WTC11 (cell line): ENCODE measurements around the gene CA10. TPM values are rescaled to one million over a fixed set of nuclear protein-coding genes. Genes with fewer than 3 reads are reported as not detected.

ENCODE experiments used
- ATAC-seq: fragments of 200-7000 bp; cut with Tn5 transposase; 2 replicates; pipeline ENCODE4 v1.10.0; 2021; ENCODE audit warnings: mild to moderate bottlenecking, moderate library complexity
- CTCF ChIA-PET: fragments of 300-600 bp; sonication (Branson Sonifier 250); formaldehyde crosslinking; loops from one replicate; lab custom pipeline; 2021; ENCODE audit warnings: antibody characterized with exemption; lab: Charles Lee
- POLR2A ChIA-PET: fragments of 350-600 bp; sonication (Branson Sonifier 250); formaldehyde crosslinking; loops from one replicate; lab custom pipeline; 2021; ENCODE audit warnings: antibody characterized with exemption; lab: Charles Lee
- DNase-seq: peaks from one replicate; pipeline ENCODE4 v3.0.0; 2021; ENCODE audit warnings: low spot score
- H3K27ac Mint-ChIP-seq: 2 replicates; pipeline ENCODE4 v1.8.0; 2021; ENCODE audit warnings: mixed read lengths
- H3K27me3 Mint-ChIP-seq: 2 replicates; pipeline ENCODE4 v1.8.0; 2021; ENCODE audit warnings: low read depth, mild to moderate bottlenecking, moderate library complexity, mixed read lengths
- H3K36me3 Mint-ChIP-seq: 2 replicates; pipeline ENCODE4 v1.8.0; 2021; ENCODE audit warnings: mixed read lengths
- H3K4me1 Mint-ChIP-seq: 2 replicates; pipeline ENCODE4 v1.8.0; 2022; ENCODE audit warnings: mixed read lengths
- H3K4me3 Mint-ChIP-seq: 2 replicates; pipeline ENCODE4 v1.8.0; 2021; ENCODE audit warnings: mild to moderate bottlenecking, moderate library complexity, mixed read lengths
- H3K9me3 Mint-ChIP-seq: 2 replicates; pipeline ENCODE4 v1.8.0; 2021; ENCODE audit warnings: mixed read lengths
- ATF1 ChIP-seq: sonication (generic); formaldehyde crosslinking; IDR thresholded peaks from 2 replicates; pipeline ENCODE4 v1.8.1; 2023; ENCODE audit warnings: mild to moderate bottlenecking, moderate library complexity, missing genetic modification reagents
- CREM ChIP-seq: sonication (generic); formaldehyde crosslinking; IDR thresholded peaks from 2 replicates; pipeline ENCODE4 v1.8.1; 2022; ENCODE audit warnings: mild to moderate bottlenecking, missing genetic modification reagents, moderate library complexity
- E2F1 ChIP-seq: sonication (generic); formaldehyde crosslinking; IDR thresholded peaks from 2 replicates; pipeline ENCODE4 v1.8.0; 2022; ENCODE audit warnings: mild to moderate bottlenecking, missing genetic modification reagents
- ERG ChIP-seq: fragments of 250-450 bp; sonication (Bioruptor Pico); IDR thresholded peaks from 2 replicates; pipeline ENCODE4 v1.8.0; 2021; ENCODE audit warnings: mild to moderate bottlenecking
- GTF2I ChIP-seq: fragments of 250-450 bp; sonication (Bioruptor Pico); conservative IDR thresholded peaks from 2 replicates; pipeline ENCODE4 v1.4.0; 2021; ENCODE audit warnings: mild to moderate bottlenecking
- IRF2 ChIP-seq: sonication (generic); formaldehyde crosslinking; IDR thresholded peaks from 2 replicates; pipeline ENCODE4 v1.8.0; 2022; ENCODE audit warnings: low read depth, missing genetic modification reagents, borderline replicate concordance
- JAZF1 ChIP-seq: fragments of 250-450 bp; sonication (Bioruptor Pico); IDR thresholded peaks from 2 replicates; pipeline ENCODE4 v1.9.0; 2021; ENCODE audit warnings: moderate library complexity, mild to moderate bottlenecking, inconsistent platforms
- KAT7 ChIP-seq: sonication (generic); formaldehyde crosslinking; IDR thresholded peaks from 2 replicates; pipeline ENCODE4 v1.8.1; 2023; ENCODE audit warnings: missing genetic modification reagents, mild to moderate bottlenecking, borderline replicate concordance
- MAX ChIP-seq: sonication (generic); formaldehyde crosslinking; IDR thresholded peaks from 2 replicates; pipeline ENCODE4 v1.8.0; 2022; ENCODE audit warnings: mild to moderate bottlenecking, missing genetic modification reagents
- MYBL2 ChIP-seq: sonication (generic); formaldehyde crosslinking; IDR thresholded peaks from 2 replicates; pipeline ENCODE4 v1.8.1; 2023; ENCODE audit warnings: mild to moderate bottlenecking, moderate library complexity, missing genetic modification reagents
- PRDM15 ChIP-seq: sonication (generic); formaldehyde crosslinking; IDR thresholded peaks from 2 replicates; pipeline ENCODE4 v1.8.0; 2022; ENCODE audit warnings: missing genetic modification reagents
- RORB ChIP-seq: fragments of 250-450 bp; sonication (Bioruptor Pico); IDR thresholded peaks from 2 replicates; pipeline ENCODE4 v1.9.0; 2021; ENCODE audit warnings: mild to moderate bottlenecking
- SP1 ChIP-seq: sonication (generic); formaldehyde crosslinking; conservative IDR thresholded peaks from 2 replicates; pipeline ENCODE4 v1.8.1; 2022; ENCODE audit warnings: missing genetic modification reagents
- TCF7 ChIP-seq: sonication (generic); formaldehyde crosslinking; IDR thresholded peaks from 2 replicates; pipeline ENCODE4 v1.8.0; 2022; ENCODE audit warnings: mild to moderate bottlenecking, low read depth, missing genetic modification reagents, moderate library complexity
- TP53 ChIP-seq: sonication (generic); formaldehyde crosslinking; IDR thresholded peaks from 2 replicates; pipeline ENCODE4 v1.8.1; 2023; ENCODE audit warnings: mild to moderate bottlenecking, missing genetic modification reagents
- USF2 ChIP-seq: sonication (generic); formaldehyde crosslinking; IDR thresholded peaks from 2 replicates; pipeline ENCODE4 v1.8.1; 2023; ENCODE audit warnings: mild to moderate bottlenecking, missing genetic modification reagents, moderate library complexity
- ZBTB21 ChIP-seq: sonication (generic); formaldehyde crosslinking; IDR thresholded peaks from 2 replicates; pipeline ENCODE4 v1.8.1; 2023; ENCODE audit warnings: mild to moderate bottlenecking, missing genetic modification reagents, borderline replicate concordance
- ZNF281 ChIP-seq: sonication (generic); formaldehyde crosslinking; IDR thresholded peaks from 2 replicates; pipeline ENCODE4 v1.8.0; 2023; ENCODE audit warnings: mild to moderate bottlenecking, missing genetic modification reagents
- ZNF317 ChIP-seq: sonication (generic); formaldehyde crosslinking; IDR thresholded peaks from 2 replicates; pipeline ENCODE4 v1.8.1; 2023; ENCODE audit warnings: low read depth, mild to moderate bottlenecking, moderate library complexity, missing genetic modification reagents, borderline replicate concordance
- ZNF425 ChIP-seq: fragments of 250-450 bp; sonication (Bioruptor Pico); conservative IDR thresholded peaks from 2 replicates; pipeline ENCODE4 v1.9.0; 2021; ENCODE audit warnings: mild to moderate bottlenecking
- ZSCAN18 ChIP-seq: fragments of 250-450 bp; sonication (Bioruptor Pico); IDR thresholded peaks from 2 replicates; pipeline ENCODE4 v2.1.2; 2022; ENCODE audit warnings: mild to moderate bottlenecking, moderate library complexity
- total RNA-seq: library from RNA; stranded (reverse); gene quantifications from 3 replicates; pipeline ENCODE4 v1.2.3, GENCODE V29; 2021

The CA10 gene
- total RNA-seq, 1 experiment from 2014 or later, result 0.90 TPM

- TF ChIP-seq TCF7 (CRISPR knock-in tag) (no peak), ZBTB21 (CRISPR knock-in tag) (no peak), MYBL2 (CRISPR knock-in tag) (no peak), GTF2I (CRISPR knock-in tag) (no peak), RORB (no peak), SP1 (CRISPR knock-in tag) (no peak), ERG (CRISPR knock-in tag) (no peak), IRF2 (no peak), USF2 (no peak), JAZF1 (no peak)
These were observed 133.3 kb downstream of the CA10 start (continued) for GRCh38 chr17:52025236-52025635.

- TF ChIP-seq MAX (CRISPR knock-in tag), result no peak
- TF ChIP-seq TP53, result no peak
- H3K36me3 Mint-ChIP-seq, result peaks cover 40% of the 10 kb centered on the region
- DNase-seq, result no peak
- ChIA-PET CTCF (no interaction called here), POLR2A (no interaction called here)
- ATAC-seq, result no peak
- no peak overlapping the region for H3K4me3 Mint-ChIP-seq
- H3K9me3 Mint-ChIP-seq, result peaks cover 69% of the 10 kb centered on the region
- no peaks in the 10 kb centered on the region for H3K4me1 Mint-ChIP-seq
- H3K27ac Mint-ChIP-seq, result no peak overlapping the region
- H3K27me3 Mint-ChIP-seq, result no peaks in the 10 kb centered on the region; the same call in 1 of the 2 replicates
These were observed 134.1 kb downstream of the CA10 start for GRCh38 chr17:52024300-52024870.

GRCh38 chr17:52011064-52011463, 147.4 kb downstream of the CA10 start:
- ATAC-seq (no peak), DNase-seq (no peak)
- CTCF ChIA-PET, result no interaction called here
- H3K36me3 Mint-ChIP-seq, result peaks cover 38% of the 10 kb centered on the region
- no peaks in the 10 kb centered on the region; the same call in 1 of the 2 replicates for H3K27me3 Mint-ChIP-seq
- POLR2A ChIA-PET, result no interaction called here
- H3K4me1 Mint-ChIP-seq, result no peaks in the 10 kb centered on the region
- H3K9me3 Mint-ChIP-seq, result peaks cover 78% of the 10 kb centered on the region
- no peak overlapping the region for H3K4me3 Mint-ChIP-seq
- H3K27ac Mint-ChIP-seq, result no peak overlapping the region
- TF ChIP-seq ZSCAN18 (CRISPR knock-in tag), result no peak
- no peak for TF ChIP-seq ZNF425 (CRISPR knock-in tag)
- no peak for TF ChIP-seq KAT7 (CRISPR knock-in tag)
- no peak for TF ChIP-seq ATF1 (CRISPR knock-in tag)
- TF ChIP-seq CREM (CRISPR knock-in tag), result no peak
- no peak for TF ChIP-seq PRDM15 (CRISPR knock-in tag)
- TF ChIP-seq ZNF317 (CRISPR knock-in tag), result no peak
- no peak for TF ChIP-seq E2F1
- TF ChIP-seq ZNF281 (CRISPR knock-in tag), result no peak
